OCI-M1 (cell line): ENCODE measurements around the gene MYH16.
"Not testable (repeated sequence)": the region's sequence is repeated elsewhere in the genome, so short reads cannot be mapped to it uniquely, and the experiment has no call there.

Experiments
- DNase-seq: peaks from one replicate; lab custom pipeline; 2025; lab: John Stamatoyannopoulos, UW

MYH16 gene

GRCh38 chr7:99258501-99258900 lies 14.1 kb upstream of the MYH16 start:
- DNase-seq: no peak

GRCh38 chr7:99260395-99260794 lies 12.2 kb upstream of the MYH16 start:
- DNase-seq: no peak

- DNase-seq: no peak
Measured at GRCh38 chr7:99261646-99262045, 11.0 kb upstream of the MYH16 start.

- no peak for DNase-seq
Measured at GRCh38 chr7:99265848-99266480, 6.7 kb upstream of the MYH16 start.

- DNase-seq: no peak
Measured at GRCh38 chr7:99267481-99267840, 5.2 kb upstream of the MYH16 start.

- no peak for DNase-seq
Measured at GRCh38 chr7:99267841-99268576, 4.6 kb upstream of the MYH16 start.

- DNase-seq: no peak
Measured at GRCh38 chr7:99268577-99268908, 4.1 kb upstream of the MYH16 start.

GRCh38 chr7:99270702-99271101 lies 1.9 kb upstream of the MYH16 start:
- no peak for DNase-seq

GRCh38 chr7:99273561-99273960 lies 922 bp downstream of the MYH16 start:
- DNase-seq: not testable (repeated sequence)

GRCh38 chr7:99274908-99275307 lies 2.3 kb downstream of the MYH16 start:
- not testable (repeated sequence) for DNase-seq

- no peak for DNase-seq
Measured at GRCh38 chr7:99275496-99275895, 2.9 kb downstream of the MYH16 start.

- no peak for DNase-seq
Measured at GRCh38 chr7:99278180-99278579, 5.5 kb downstream of the MYH16 start.

- DNase-seq: not testable (repeated sequence)
Measured at GRCh38 chr7:99284165-99284564, 11.5 kb downstream of the MYH16 start.

GRCh38 chr7:99287779-99288534 lies 15.3 kb downstream of the MYH16 start:
- DNase-seq: no peak

GRCh38 chr7:99289185-99289584 lies 16.5 kb downstream of the MYH16 start:
- no peak for DNase-seq

GRCh38 chr7:99290148-99290547 lies 17.5 kb downstream of the MYH16 start:
- not testable (repeated sequence) for DNase-seq

GRCh38 chr7:99290980-99291607 lies 18.5 kb downstream of the MYH16 start:
- no peak for DNase-seq

GRCh38 chr7:99292127-99292526 lies 19.5 kb downstream of the MYH16 start:
- DNase-seq: no peak

- peak; percentile 30 for DNase-seq
Measured at GRCh38 chr7:99293167-99293566, 20.5 kb downstream of the MYH16 start.

- no peak for DNase-seq
Measured at GRCh38 chr7:99293650-99294049, 21.0 kb downstream of the MYH16 start.

- no peak for DNase-seq
Measured at GRCh38 chr7:99296471-99296870, 23.8 kb downstream of the MYH16 start.

- no peak for DNase-seq
Measured at GRCh38 chr7:99301496-99301895, 28.9 kb downstream of the MYH16 start.
